Esophagus muscularis mucosa (tissue), 4 donors: ENCODE results near the gene ASTN2. TPM values are rescaled to one million over a fixed set of nuclear protein-coding genes. Genes with fewer than 3 reads are reported as not detected.
"Not testable (repeated sequence)": the region's sequence is repeated elsewhere in the genome, so short reads cannot be mapped to it uniquely, and the experiment has no call there.

Experiments used
- DNase-seq: peaks from one replicate; pipeline ENCODE4 v3.0.0-alpha.2; 2017; ENCODE audit errors: extremely low spot score
- H3K27ac ChIP-seq, 4 donors: fragments of 200-600 bp; sonication (generic); replicated peaks in 1 of 4; 1 replicate in 3 of 4; 2 replicates in 1 of 4; pipeline ENCODE4 v1.5.1; 2016 to 2019; ENCODE audit warnings: mild to moderate bottlenecking in 1 of 4
- H3K27me3 ChIP-seq, 4 donors: fragments of 200-600 bp; sonication (generic); one replicate each; pipeline versions ENCODE4 v1.5.1 to v1.6.0; 2016 to 2019
- H3K36me3 ChIP-seq, 4 donors: fragments of 200-600 bp; sonication (generic); one replicate each; pipeline ENCODE4 v1.5.1; 2016 to 2019
- H3K4me1 ChIP-seq, 4 donors: fragments of 200-600 bp; sonication (generic); one replicate each; pipeline ENCODE4 v1.5.1; 2016 to 2019
- H3K4me3 ChIP-seq, 4 donors: fragments of 200-600 bp; sonication (generic); 1 replicate in 2 of 4; 2 replicates in 2 of 4; pipeline ENCODE4 v1.5.1; 2016 to 2019; ENCODE audit warnings: mild to moderate bottlenecking in 4 of 4, moderate library complexity in 1 of 4
- H3K9me3 ChIP-seq, 4 donors: fragments of 200-600 bp; sonication (generic); 1 replicate in 3 of 4; 2 replicates in 1 of 4; pipeline ENCODE4 v1.5.1; 2016 to 2019
- EP300 ChIP-seq: sonication (generic); formaldehyde crosslinking; IDR thresholded peaks from one replicate; pipeline ENCODE4 v1.6.1; 2017; ENCODE audit warnings: antibody characterized with exemption
- POLR2A ChIP-seq: fragments of 450-650 bp; IDR thresholded peaks from one replicate; pipeline ENCODE4 v1.6.1; 2017; ENCODE audit warnings: antibody characterized with exemption, moderate library complexity, mild to moderate bottlenecking, low read depth
- POLR2AphosphoS5 ChIP-seq, 2 donors: sonication (generic); formaldehyde crosslinking; IDR thresholded peaks; one replicate each; pipeline ENCODE4 v1.6.1; 2017; ENCODE audit warnings: antibody characterized with exemption in 2 of 2
- WGBS: methylation state at CpG from one replicate; pipeline ENCODE4 v1.1.5; 2018; 5-methylcytosine and 5-hydroxymethylcytosine counted together
- intact Hi-C: fragments of 100-400 bp; cut with DNase I; formaldehyde crosslinking; loops from one replicate; pipeline ENCODE4 v1.15.1; 2023
- total RNA-seq, 4 donors: library from RNA; depleted of rRNA; stranded (reverse); fragments of >200 nt; gene quantifications; one replicate each; pipeline versions ENCODE4 v1.1.0 to v1.2.1, GENCODE V29; 2016
- TF ChIP-seq, protein P1 (sequence below), 3 experiments: fragments of 200-600 bp in 2 of 3; fragments of 450-650 bp in 1 of 3; sonication (generic) in 2 of 3; IDR thresholded peaks; one replicate each; pipeline ENCODE4 v1.5.1; 2017 to 2019; ENCODE audit warnings: antibody characterized with exemption in 3 of 3, mild to moderate bottlenecking in 2 of 3, moderate library complexity in 1 of 3

ASTN2 gene
- total RNA-seq, 4 donors from 2014 or later = 4.2 to 6.9 (median 5.5) TPM

DNA sequence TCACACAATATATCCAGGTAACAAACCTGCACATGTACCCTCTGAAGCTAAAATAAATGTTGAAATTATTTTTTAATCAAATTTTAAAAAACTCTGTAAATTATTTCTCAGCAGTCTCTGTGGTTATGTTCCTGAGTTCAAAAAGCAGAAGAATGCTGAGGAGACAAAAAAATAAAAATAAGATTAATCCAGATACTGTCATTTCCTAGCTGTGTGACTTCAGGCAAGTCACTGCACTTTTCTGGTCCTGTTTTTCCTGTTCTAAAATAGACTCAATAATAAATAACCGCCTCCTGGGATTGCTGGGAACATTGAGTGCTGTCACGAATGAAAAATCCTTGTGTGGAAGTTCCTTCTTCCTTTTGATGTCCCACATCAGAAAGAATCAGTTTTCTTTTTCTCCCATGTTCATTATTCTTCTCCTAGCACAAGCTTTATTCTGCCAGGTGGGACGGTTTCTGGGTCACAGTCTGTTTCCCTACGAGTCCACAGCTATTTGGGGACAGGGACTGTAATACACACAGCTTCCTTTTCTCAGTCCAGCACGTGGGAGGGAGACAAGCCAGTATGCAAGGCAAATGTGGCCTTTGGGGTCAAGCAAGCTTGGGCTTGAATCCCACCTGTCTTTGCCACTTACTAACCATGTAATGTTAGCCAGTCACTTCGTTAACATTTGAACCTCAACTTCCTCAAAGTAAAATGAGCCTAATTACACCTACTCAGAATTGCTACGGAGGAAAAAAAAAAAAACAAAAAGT lies 570.8 kb downstream of the ASTN2 start:
- DNase-seq = peak; percentile 87
- Histone ChIP-seq H3K27me3 (no peaks in the 10 kb centered on the region), H3K4me1 (no peaks in the 10 kb centered on the region), H3K36me3 (no peaks in the 10 kb centered on the region), H3K4me3 (no peak overlapping the region), H3K9me3 (no peaks in the 10 kb centered on the region), H3K27ac (no peak overlapping the region)
- intact Hi-C loops = no loop called here
- TF ChIP-seq EP300 = no peak
- no peak for TF ChIP-seq POLR2AphosphoS5 (IDR thresholded peaks at IDR 0.05)
- TF ChIP-seq, protein P1, sequence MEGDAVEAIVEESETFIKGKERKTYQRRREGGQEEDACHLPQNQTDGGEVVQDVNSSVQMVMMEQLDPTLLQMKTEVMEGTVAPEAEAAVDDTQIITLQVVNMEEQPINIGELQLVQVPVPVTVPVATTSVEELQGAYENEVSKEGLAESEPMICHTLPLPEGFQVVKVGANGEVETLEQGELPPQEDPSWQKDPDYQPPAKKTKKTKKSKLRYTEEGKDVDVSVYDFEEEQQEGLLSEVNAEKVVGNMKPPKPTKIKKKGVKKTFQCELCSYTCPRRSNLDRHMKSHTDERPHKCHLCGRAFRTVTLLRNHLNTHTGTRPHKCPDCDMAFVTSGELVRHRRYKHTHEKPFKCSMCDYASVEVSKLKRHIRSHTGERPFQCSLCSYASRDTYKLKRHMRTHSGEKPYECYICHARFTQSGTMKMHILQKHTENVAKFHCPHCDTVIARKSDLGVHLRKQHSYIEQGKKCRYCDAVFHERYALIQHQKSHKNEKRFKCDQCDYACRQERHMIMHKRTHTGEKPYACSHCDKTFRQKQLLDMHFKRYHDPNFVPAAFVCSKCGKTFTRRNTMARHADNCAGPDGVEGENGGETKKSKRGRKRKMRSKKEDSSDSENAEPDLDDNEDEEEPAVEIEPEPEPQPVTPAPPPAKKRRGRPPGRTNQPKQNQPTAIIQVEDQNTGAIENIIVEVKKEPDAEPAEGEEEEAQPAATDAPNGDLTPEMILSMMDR (IDR thresholded peaks at IDR 0.05) = no peak
- 57% methylated on average over 7 of the region's 7 CpGs for WGBS

DNA sequence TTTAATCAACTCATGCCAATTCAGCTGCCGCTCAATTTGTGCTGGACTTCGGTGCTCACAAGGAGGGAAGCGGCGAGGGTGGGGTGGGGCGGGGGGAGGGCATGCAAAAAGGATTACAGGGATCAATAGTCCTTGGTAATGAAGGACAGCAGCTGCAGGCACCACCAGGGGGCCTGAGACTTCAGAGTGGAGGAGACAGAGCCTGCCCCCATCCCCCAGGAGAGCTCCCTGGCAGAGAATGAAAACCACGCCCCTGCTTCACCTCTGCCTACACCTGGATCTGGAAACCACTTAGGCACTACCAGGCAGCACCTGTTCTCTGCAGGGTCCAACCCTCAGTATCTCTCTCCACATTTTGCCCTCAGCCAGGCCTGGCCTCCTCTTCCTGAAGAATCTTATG lies 572.2 kb downstream of the ASTN2 start:
- intact Hi-C loops = no loop called here
- TF ChIP-seq EP300 (no peak), POLR2A (no peak), POLR2AphosphoS5 (IDR thresholded peaks at IDR 0.05) (no peak)
- TF ChIP-seq, protein P1 (IDR thresholded peaks at IDR 0.05) = no peak
- DNase-seq = peak; percentile 84
- WGBS = 68% methylated on average over 6 of the region's 6 CpGs
- H3K4me3 ChIP-seq = no peak overlapping the region
- H3K9me3 ChIP-seq = no peaks in the 10 kb centered on the region
- H3K36me3 ChIP-seq = no peaks in the 10 kb centered on the region
- H3K4me1 ChIP-seq = no peaks in the 10 kb centered on the region
- H3K27ac ChIP-seq = no peak overlapping the region
- no peaks in the 10 kb centered on the region for H3K27me3 ChIP-seq

DNA sequence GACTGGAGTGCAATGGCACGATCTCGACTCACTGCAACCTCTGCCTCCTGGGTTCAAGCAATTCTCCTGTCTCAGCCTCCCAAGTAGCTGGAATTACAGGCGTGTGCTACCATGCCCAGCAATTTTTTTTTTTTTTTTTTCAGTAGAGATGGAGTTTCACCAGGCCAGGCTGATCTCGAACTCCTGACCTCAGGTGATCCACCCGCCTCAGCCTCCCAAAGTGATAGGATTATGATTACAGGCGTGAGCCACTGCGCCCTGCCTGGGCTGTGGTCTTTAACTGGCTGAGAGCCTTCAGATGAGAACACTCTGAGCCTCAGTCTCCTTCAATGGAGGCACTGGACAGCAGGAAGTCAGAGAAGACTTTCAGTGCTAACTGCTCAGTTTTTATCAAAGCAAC lies 576.4 kb downstream of the ASTN2 start:
- DNase-seq = peak; percentile 62
- H3K27me3 ChIP-seq, H3K9me3 ChIP-seq, H3K4me1 ChIP-seq, H3K27ac ChIP-seq, H3K4me3 ChIP-seq, intact Hi-C loops, H3K36me3 ChIP-seq: not testable (repeated sequence)
- 87% methylated on average over 7 of the region's 7 CpGs for WGBS

DNA sequence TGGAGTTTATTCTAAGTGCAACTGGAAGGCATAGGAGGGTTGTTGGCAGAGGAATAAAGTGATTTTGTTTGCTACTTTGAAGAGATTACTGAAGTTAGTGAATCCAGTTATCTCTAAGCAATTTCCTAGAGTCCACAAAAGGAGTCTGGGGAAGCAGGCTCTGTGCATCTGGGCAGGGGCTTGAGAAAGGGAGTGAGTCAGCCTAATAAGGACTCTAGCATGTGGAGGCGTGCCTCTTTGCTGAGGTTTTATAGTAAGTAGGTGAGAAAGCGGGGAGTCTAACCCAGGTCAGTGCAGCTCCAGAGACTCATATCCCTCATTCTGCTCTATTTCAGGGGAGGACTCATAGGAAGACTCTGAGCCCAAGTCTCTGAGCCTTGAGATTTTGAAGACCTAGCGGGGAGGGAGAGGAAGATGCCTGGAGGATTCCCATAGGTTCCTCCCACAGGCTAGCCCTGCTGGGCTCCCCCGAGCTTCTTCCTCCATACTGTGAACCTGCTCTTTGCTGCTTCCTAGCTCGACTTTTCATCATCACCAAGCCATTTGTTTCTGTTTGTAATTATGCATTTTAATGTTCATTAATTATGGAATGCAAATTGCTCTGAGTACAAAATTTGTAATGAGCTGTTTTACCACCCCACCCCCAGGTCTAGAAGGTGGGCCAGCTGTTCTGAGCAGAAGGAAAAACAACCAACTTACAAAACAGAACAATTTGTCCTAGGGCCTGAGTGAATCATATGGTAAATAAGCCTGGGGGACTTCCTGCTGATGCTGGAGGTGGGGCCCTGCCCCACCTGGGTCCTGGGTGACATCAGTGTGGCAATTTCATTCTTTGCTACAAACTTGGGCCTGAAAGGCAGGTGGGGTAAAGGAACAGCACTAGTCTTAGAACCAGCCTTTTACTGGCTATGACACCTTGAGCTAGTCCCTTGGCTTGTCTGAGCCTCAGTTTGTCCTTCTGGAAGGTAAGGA lies 577.6 kb downstream of the ASTN2 start:
- 73% methylated on average over 5 of the region's 5 CpGs for WGBS
- H3K27ac ChIP-seq = no peak overlapping the region
- no peaks in the 10 kb centered on the region for H3K36me3 ChIP-seq
- H3K4me3 ChIP-seq = no peak overlapping the region
- DNase-seq = peak; percentile 68
- intact Hi-C loops = no loop called here
- no peaks in the 10 kb centered on the region for H3K9me3 ChIP-seq
- peaks cover 0 to 10% (median 0%) of the 10 kb centered on the region in 4 donors for H3K27me3 ChIP-seq
- TF ChIP-seq, protein P1 (IDR thresholded peaks at IDR 0.05) = no peak
- TF ChIP-seq POLR2A (no peak), EP300 (no peak), POLR2AphosphoS5 (IDR thresholded peaks at IDR 0.05) (no peak)
- no peaks in the 10 kb centered on the region for H3K4me1 ChIP-seq

DNA sequence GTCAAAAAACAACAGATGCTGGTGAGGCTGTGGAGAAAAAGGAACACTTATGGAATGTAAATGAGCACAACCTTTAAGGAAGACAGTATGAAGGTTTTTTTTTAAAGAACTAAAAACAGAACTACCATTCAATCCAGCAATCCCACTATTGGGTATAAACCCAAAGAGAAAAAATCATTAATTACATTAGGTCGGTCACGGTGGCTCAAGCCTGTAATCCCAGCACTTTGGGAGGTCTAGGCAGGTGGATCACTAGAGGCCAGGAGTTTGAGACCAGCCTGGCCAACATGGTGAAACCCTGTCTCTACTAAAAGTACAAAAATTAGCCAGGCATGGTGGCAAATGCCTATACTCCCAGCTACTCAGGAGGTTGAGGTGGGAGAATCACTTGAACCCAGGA lies 584.5 kb downstream of the ASTN2 start:
- H3K9me3 ChIP-seq, H3K27ac ChIP-seq, intact Hi-C loops, H3K36me3 ChIP-seq, H3K4me1 ChIP-seq, H3K27me3 ChIP-seq, H3K4me3 ChIP-seq, DNase-seq: not testable (repeated sequence)
- WGBS = 85% methylated on average over 2 of the region's 2 CpGs
